ENCODE data around the gene MYBPC1. TPM values are rescaled to one million over a fixed set of nuclear protein-coding genes. Genes with fewer than 3 reads are reported as not detected.

Gene MYBPC1
- total and polyA plus RNA-seq, 2 of the 4 experiments (the other 2 are of a cell fraction) = not detected

DNA sequence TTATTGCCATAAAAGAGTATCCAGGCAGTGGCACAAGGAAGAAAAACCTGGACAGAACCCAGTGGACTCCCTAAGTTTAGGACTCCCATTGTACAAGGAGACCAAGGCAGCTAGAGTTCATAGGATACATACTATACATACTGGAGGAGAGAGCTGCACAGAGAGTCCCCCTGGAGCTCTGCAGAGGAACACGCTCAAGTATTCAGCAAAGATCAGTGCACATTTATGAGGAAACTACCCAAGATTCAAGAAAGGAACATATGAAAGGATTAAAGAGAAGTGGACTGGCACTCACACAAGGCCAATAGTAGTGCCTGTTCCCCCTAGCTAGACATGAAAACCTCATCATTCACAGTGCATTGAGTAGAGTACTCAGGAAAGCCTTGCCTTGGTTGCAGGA is 59.7 kb downstream of the MYBPC1 start:
- H2AK9ac ChIP-seq (replicated peaks; ENCODE audit: low read depth, low read length, poor library complexity) = no peak overlapping the region
- H3K27ac ChIP-seq (ENCODE audit: insufficient read depth, low read length) = no peak overlapping the region
- dilution Hi-C loops (cut with HindIII; ENCODE audit: low sequenced_read_pairs, unreplicated experiment) = no loop called here
- WGBS, 2 experiments (ENCODE audit: extremely low coverage in 2 of 2, insufficient read length in 1 of 2) = no CpG with 5 or more reads among the region's 1 CpG
- no peak overlapping the region for H3K14ac ChIP-seq (replicated peaks; ENCODE audit: low read depth, low read length)
- H3K4me3 ChIP-seq (ENCODE audit: insufficient read depth, low read depth, low read length) = no peak overlapping the region
- no peak overlapping the region for H2BK120ac ChIP-seq (ENCODE audit: low read depth, low read length)
- ChIA-PET CTCF (interaction anchor here (0.7 kb wide), 1 partner anchor 64 kb away, joined by 3 read pairs; no protein-coding TSS in a partner anchor), POLR2A (ENCODE audit: unreplicated experiment) (no interaction called here)
- H2BK15ac ChIP-seq (ENCODE audit: low read depth, low read length) = no peak overlapping the region
- no peak overlapping the region for H4K8ac ChIP-seq (ENCODE audit: low read depth in 2 of 2, low read length in 2 of 2)
- no peaks in the 10 kb centered on the region for H3K36me3 ChIP-seq (ENCODE audit: control insufficient read depth, insufficient read depth, low read length)
- no peak overlapping the region for H4K5ac ChIP-seq (ENCODE audit: low read depth, low read length)
- BruUV-seq (replicated peaks) = no TSS peak
- H3K9ac ChIP-seq (ENCODE audit: low read depth, low read length) = no peak overlapping the region
- H3K79me1 ChIP-seq (ENCODE audit: low read depth in 1 of 2, low read length in 2 of 2) = no peaks in the 10 kb centered on the region
- H2BK5ac ChIP-seq (ENCODE audit: low read depth, low read length, poor library complexity, severe bottlenecking) = no peak overlapping the region
- H2AFZ ChIP-seq (replicated peaks; ENCODE audit: low read length, poor library complexity) = no peak overlapping the region
- no peak overlapping the region for H3K4me2 ChIP-seq (ENCODE audit: low read depth, low read length)
- H4K91ac ChIP-seq (ENCODE audit: insufficient read depth, low read depth, low read length) = no peak overlapping the region
- ATAC-seq (ENCODE audit: low read depth) (no peak), DNase-seq (no peak)
- no peak overlapping the region for H3K23ac ChIP-seq (ENCODE audit: low read depth, low read length)
- H3K4me1 ChIP-seq (ENCODE audit: control insufficient read depth, insufficient read depth, low read length) = no peaks in the 10 kb centered on the region
- intact Hi-C loops (cut with micrococcal nuclease) = no loop called here
- no peaks in the 10 kb centered on the region for H4K20me1 ChIP-seq (ENCODE audit: insufficient read depth, low read length)
- no peak overlapping the region for H3K18ac ChIP-seq (ENCODE audit: low read depth, low read length)
- H3K56ac ChIP-seq (ENCODE audit: extremely low read depth, insufficient read depth, low read length) = no peak overlapping the region
- no peak overlapping the region for H2AK5ac ChIP-seq (ENCODE audit: low read depth, low read length)
- no peak for TF ChIP-seq RCOR1 (IDR thresholded peaks at IDR 0.05; ENCODE audit: insufficient replicate concordance, low read length)
- no peak for TF ChIP-seq MXI1 (IDR thresholded peaks at IDR 0.05; ENCODE audit: borderline replicate concordance, low read depth, low read length)
- no peak for TF ChIP-seq CHD1 (IDR thresholded peaks at IDR 0.05; ENCODE audit: low read depth, low read length)
- TF ChIP-seq, protein P1, sequence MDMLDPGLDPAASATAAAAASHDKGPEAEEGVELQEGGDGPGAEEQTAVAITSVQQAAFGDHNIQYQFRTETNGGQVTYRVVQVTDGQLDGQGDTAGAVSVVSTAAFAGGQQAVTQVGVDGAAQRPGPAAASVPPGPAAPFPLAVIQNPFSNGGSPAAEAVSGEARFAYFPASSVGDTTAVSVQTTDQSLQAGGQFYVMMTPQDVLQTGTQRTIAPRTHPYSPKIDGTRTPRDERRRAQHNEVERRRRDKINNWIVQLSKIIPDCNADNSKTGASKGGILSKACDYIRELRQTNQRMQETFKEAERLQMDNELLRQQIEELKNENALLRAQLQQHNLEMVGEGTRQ (IDR thresholded peaks at IDR 0.05; ENCODE audit: low read depth, low read length) = no peak
- TF ChIP-seq, protein P2, sequence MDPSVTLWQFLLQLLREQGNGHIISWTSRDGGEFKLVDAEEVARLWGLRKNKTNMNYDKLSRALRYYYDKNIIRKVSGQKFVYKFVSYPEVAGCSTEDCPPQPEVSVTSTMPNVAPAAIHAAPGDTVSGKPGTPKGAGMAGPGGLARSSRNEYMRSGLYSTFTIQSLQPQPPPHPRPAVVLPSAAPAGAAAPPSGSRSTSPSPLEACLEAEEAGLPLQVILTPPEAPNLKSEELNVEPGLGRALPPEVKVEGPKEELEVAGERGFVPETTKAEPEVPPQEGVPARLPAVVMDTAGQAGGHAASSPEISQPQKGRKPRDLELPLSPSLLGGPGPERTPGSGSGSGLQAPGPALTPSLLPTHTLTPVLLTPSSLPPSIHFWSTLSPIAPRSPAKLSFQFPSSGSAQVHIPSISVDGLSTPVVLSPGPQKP (IDR thresholded peaks at IDR 0.05; ENCODE audit: borderline replicate concordance, low read depth, low read length) = no peak
- TF ChIP-seq FOS (IDR thresholded peaks at IDR 0.05; ENCODE audit: low read depth, low read length) = no peak
- no peak for TF ChIP-seq RFX5 (IDR thresholded peaks at IDR 0.05; ENCODE audit: low read depth, low read length)
- no peak for TF ChIP-seq CEBPB (IDR thresholded peaks at IDR 0.05; ENCODE audit: low read depth, low read length)
- TF ChIP-seq MAZ (IDR thresholded peaks at IDR 0.05; ENCODE audit: borderline replicate concordance, low read depth, low read length) = no peak
- TF ChIP-seq MAFK (IDR thresholded peaks at IDR 0.05; ENCODE audit: low read depth, low read length) = no peak
- no peak for TF ChIP-seq RAD21 (IDR thresholded peaks at IDR 0.05; ENCODE audit: low read length)
- no peak for TF ChIP-seq NFE2L2 (IDR thresholded peaks at IDR 0.05; ENCODE audit: low read depth, low read length)
- TF ChIP-seq, protein P3, sequence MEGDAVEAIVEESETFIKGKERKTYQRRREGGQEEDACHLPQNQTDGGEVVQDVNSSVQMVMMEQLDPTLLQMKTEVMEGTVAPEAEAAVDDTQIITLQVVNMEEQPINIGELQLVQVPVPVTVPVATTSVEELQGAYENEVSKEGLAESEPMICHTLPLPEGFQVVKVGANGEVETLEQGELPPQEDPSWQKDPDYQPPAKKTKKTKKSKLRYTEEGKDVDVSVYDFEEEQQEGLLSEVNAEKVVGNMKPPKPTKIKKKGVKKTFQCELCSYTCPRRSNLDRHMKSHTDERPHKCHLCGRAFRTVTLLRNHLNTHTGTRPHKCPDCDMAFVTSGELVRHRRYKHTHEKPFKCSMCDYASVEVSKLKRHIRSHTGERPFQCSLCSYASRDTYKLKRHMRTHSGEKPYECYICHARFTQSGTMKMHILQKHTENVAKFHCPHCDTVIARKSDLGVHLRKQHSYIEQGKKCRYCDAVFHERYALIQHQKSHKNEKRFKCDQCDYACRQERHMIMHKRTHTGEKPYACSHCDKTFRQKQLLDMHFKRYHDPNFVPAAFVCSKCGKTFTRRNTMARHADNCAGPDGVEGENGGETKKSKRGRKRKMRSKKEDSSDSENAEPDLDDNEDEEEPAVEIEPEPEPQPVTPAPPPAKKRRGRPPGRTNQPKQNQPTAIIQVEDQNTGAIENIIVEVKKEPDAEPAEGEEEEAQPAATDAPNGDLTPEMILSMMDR (conservative IDR thresholded peaks at IDR 0.05; ENCODE audit: low read depth, low read length) = no peak
- TF ChIP-seq POLR2A (IDR thresholded peaks at IDR 0.05; ENCODE audit: low read depth, low read length) = no peak
- TF ChIP-seq SMC3 (IDR thresholded peaks at IDR 0.05; ENCODE audit: low read depth, low read length) = no peak
- no peak overlapping the region for H2BK20ac ChIP-seq (ENCODE audit: low read depth, low read length)
- in situ Hi-C loops (cut with MboI; ENCODE audit: low sequenced_read_pairs) = no loop called here
- no peaks in the 10 kb centered on the region for H3K9me3 ChIP-seq (ENCODE audit: control insufficient read depth, insufficient read depth, low read length)
- H3K9me1 ChIP-seq (ENCODE audit: insufficient read depth, low read length) = no peaks in the 10 kb centered on the region
- no peak overlapping the region for H3K4ac ChIP-seq (ENCODE audit: low read depth, low read length)
- H3K27me3 ChIP-seq (ENCODE audit: control insufficient read depth, insufficient read depth, low read length) = no peaks in the 10 kb centered on the region

Data from IMR-90 (cell line).